GM19240 (cell line): Measurements from ENCODE around the gene KLK10.

ENCODE experiments used
- DNase-seq: peaks from one replicate; pipeline ENCODE4 v3.0.0; 2011; ENCODE audit warnings: low spot score; ENCODE audit not compliant: insufficient read length

Gene KLK10

GRCh38 chr19:50969413-50969760, 50.1 kb downstream of the KLK10 start, which contains the start of gene KLK6:
KLK6 (minus strand) TSS chr19:50969591; CDS start chr19:50968104, 1,487 bp downstream.
- DNase-seq: no peak

GRCh38 chr19:50968716-50969412, 50.6 kb downstream of the KLK10 start:
- no peak for DNase-seq

- DNase-seq: no peak
These were observed 51.4 kb downstream of the KLK10 start for GRCh38 chr19:50967929-50968715.

GRCh38 chr19:50964266-50964665, 55.2 kb downstream of the KLK10 start:
- DNase-seq: no peak

GRCh38 chr19:50963381-50963780, 56.1 kb downstream of the KLK10 start:
- DNase-seq: no peak
